ENCODE results near the gene RGS1. TPM values are rescaled to one million over a fixed set of nuclear protein-coding genes. Genes with fewer than 3 reads are reported as not detected.

RGS1 gene
- total and polyA plus RNA-seq, 2 of the 8 experiments (the other 6 are each of a cell fraction or from before 2014, with no cell fraction given): not detected

DNA sequence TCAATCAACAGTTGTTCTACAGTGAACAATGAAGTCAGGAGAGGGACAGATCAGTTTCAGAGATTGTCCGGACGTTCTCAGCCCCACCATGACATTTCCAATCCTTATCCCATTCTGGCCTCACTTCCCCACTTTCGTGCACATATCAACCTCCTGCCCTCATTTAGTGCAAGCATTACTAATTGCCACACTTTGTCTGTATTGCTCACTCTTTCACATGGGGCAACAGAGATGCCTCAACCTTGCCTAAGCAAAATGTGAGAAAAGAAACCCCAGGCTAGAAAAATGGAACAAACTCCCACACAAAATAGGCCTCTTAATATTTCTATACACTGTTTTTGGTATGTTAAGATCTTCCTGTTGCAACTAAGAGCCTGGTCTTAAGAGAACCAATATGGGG, 8.9 kb upstream of the RGS1 start:
- Histone ChIP-seq H3K27ac (ENCODE audit: low read depth, low read length) (no peak overlapping the region), H3K4me2 (ENCODE audit: insufficient read depth in 1 of 2, low read depth in 2 of 2, low read length in 2 of 2) (no peak overlapping the region), H2BK120ac (replicated peaks; ENCODE audit: low read depth, low read length) (no peak overlapping the region), H3K9ac (replicated peaks in 1 of 4; ENCODE audit: extremely low read depth in 1 of 4, low read depth in 3 of 4, low read length in 3 of 4) (no peak overlapping the region), H2BK15ac (ENCODE audit: low read length) (no peak overlapping the region), H2AFZ (ENCODE audit: low read length) (no peak overlapping the region), H3K27me3 (replicated peaks in 1 of 4; ENCODE audit: control insufficient read depth in 3 of 4, extremely low read depth in 1 of 4, insufficient read depth in 3 of 4, low read length in 3 of 4) (no peaks in the 10 kb centered on the region), H4K91ac (replicated peaks; ENCODE audit: insufficient read length, low read length) (no peak overlapping the region), H3K79me1 (ENCODE audit: low read depth, low read length) (no peaks in the 10 kb centered on the region), H2BK12ac (ENCODE audit: low read depth, low read length) (no peak overlapping the region), H3K23ac (ENCODE audit: insufficient read length) (no peak overlapping the region), H3K79me2 (ENCODE audit: control insufficient read depth in 1 of 2, insufficient read depth in 2 of 2, low read length in 2 of 2) (no peaks in the 10 kb centered on the region), H3K36me3 (ENCODE audit: control insufficient read depth in 2 of 4, insufficient read depth in 4 of 4, low read length in 3 of 4) (no peaks in the 10 kb centered on the region), H3K4me3 (ENCODE audit: extremely low read depth in 1 of 4, insufficient read depth in 2 of 4, low read depth in 3 of 4, low read length in 4 of 4) (no peak overlapping the region), H3K4me1 (replicated peaks in 1 of 4; ENCODE audit: control insufficient read depth in 3 of 4, insufficient read depth in 4 of 4, low read length in 3 of 4) (no peaks in the 10 kb centered on the region), H2BK5ac (ENCODE audit: low read depth, low read length) (no peak overlapping the region), H3K14ac (ENCODE audit: insufficient read length) (no peak overlapping the region), H4K8ac (ENCODE audit: extremely low read depth, insufficient read depth, low read length) (no peak overlapping the region), H3K23me2 (ENCODE audit: low read depth, low read length) (no peaks in the 10 kb centered on the region), H3K4ac (replicated peaks; ENCODE audit: insufficient read length, low read depth, low read length) (no peak overlapping the region), H3K9me3 (ENCODE audit: insufficient read depth in 2 of 2, low read depth in 1 of 2, low read length in 1 of 2) (no peaks in the 10 kb centered on the region), H2AK5ac (ENCODE audit: low read depth, low read length) (no peak overlapping the region), H3K56ac (replicated peaks; ENCODE audit: insufficient read length, low read depth, low read length) (no peak overlapping the region), H3K18ac (ENCODE audit: extremely low read depth, low read length) (no peak overlapping the region), H4K20me1 (replicated peaks in 1 of 2; ENCODE audit: control insufficient read depth in 1 of 2, insufficient read depth in 2 of 2, low read length in 2 of 2) (no peaks in the 10 kb centered on the region), H2BK20ac (ENCODE audit: low read length) (no peak overlapping the region), H4K5ac (ENCODE audit: insufficient read length, low read depth, low read length) (no peak overlapping the region)
- DNase-seq (ENCODE audit: low read depth in 1 of 2, low spot score in 2 of 2) (no peak), FAIRE-seq (no peak)
- TF ChIP-seq CBX8 (IDR thresholded peaks at IDR 0.05; ENCODE audit: borderline replicate concordance, low read depth, low read length) (no peak), EGR1 (IDR thresholded peaks at IDR 0.05; ENCODE audit: borderline replicate concordance, low read depth, low read length) (no peak), SUZ12 (IDR thresholded peaks at IDR 0.05; ENCODE audit: low read length) (no peak), CHD2 (IDR thresholded peaks at IDR 0.05; ENCODE audit: low read length) (no peak), TAF1 (IDR thresholded peaks at IDR 0.05; ENCODE audit: low read depth, low read length) (no peak), RFX5 (IDR thresholded peaks at IDR 0.05; ENCODE audit: borderline replicate concordance, low read depth, low read length) (no peak), EP300 (IDR thresholded peaks at IDR 0.05; ENCODE audit: borderline replicate concordance in 1 of 2, low read depth in 2 of 2, low read length in 2 of 2) (no peak), CTBP2 (IDR thresholded peaks at IDR 0.05; ENCODE audit: borderline replicate concordance, insufficient read depth, insufficient read length, low read length) (no peak), PHF8 (conservative IDR thresholded peaks at IDR 0.05; ENCODE audit: low read depth, low read length) (no peak), POLR2A (IDR thresholded peaks at IDR 0.05; ENCODE audit: control extremely low read depth in 1 of 2, low read depth in 2 of 2, low read length in 2 of 2) (no peak)
- 100% methylated on average over 3 of the region's 3 CpGs; no CpG with 5 or more reads in 1 of the 2 experiments for WGBS, 2 experiments (ENCODE audit: extremely low coverage in 1 of 2, insufficient coverage in 1 of 2, insufficient read length in 1 of 2, insufficient replicate concordance in 2 of 2, low coverage in 1 of 2, low lambda C conversion rate in 2 of 2, missing lambda C conversion rate in 1 of 2)
- POLR2A ChIA-PET (ENCODE audit: partially characterized antibody): no interaction called here
- CTCF ChIA-PET (ENCODE audit: partially characterized antibody): interaction anchor here (1.5 kb wide), 1 partner anchor 13 kb away, joined by 5 read pairs; no protein-coding TSS in a partner anchor
